Mesenchymal stem cell (in vitro differentiated cells and primary cell): Measurements from ENCODE around the gene TUBGCP3.
"Not testable (repeated sequence)": the region's sequence is repeated elsewhere in the genome, so short reads cannot be mapped to it uniquely, and the experiment has no call there.

ENCODE experiments used
- DNase-seq: peaks from one replicate; pipeline ENCODE4 v3.0.0-alpha.2; 2013
- H2AFZ ChIP-seq: one replicate; pipeline ENCODE4 v1.6.1; 2013; ENCODE audit warnings: low read depth, mild to moderate bottlenecking, control low read depth, inconsistent platforms, low read length, moderate library complexity
- H2AK5ac ChIP-seq: 2 replicates; pipeline ENCODE4 v1.6.1; 2013; ENCODE audit warnings: low read length, moderate library complexity, mild to moderate bottlenecking, inconsistent platforms; ENCODE audit not compliant: severe bottlenecking
- H2BK120ac ChIP-seq: one replicate; pipeline ENCODE4 v1.6.1; 2013; ENCODE audit warnings: low read depth, mild to moderate bottlenecking, inconsistent platforms, low read length, moderate library complexity
- H2BK12ac ChIP-seq, 2 experiments: one replicate each; pipeline ENCODE4 v1.6.1; 2013; ENCODE audit warnings: inconsistent platforms in 2 of 2, low read length in 2 of 2, mild to moderate bottlenecking in 2 of 2, moderate library complexity in 2 of 2, control low read depth in 1 of 2
- H2BK15ac ChIP-seq: one replicate; pipeline ENCODE4 v1.6.1; 2013; ENCODE audit warnings: mild to moderate bottlenecking, low read depth, inconsistent platforms; ENCODE audit not compliant: poor library complexity, severe bottlenecking
- H2BK5ac ChIP-seq: 2 replicates; pipeline ENCODE4 v1.6.1; 2013; ENCODE audit warnings: low read depth, mild to moderate bottlenecking, low read length, control low read depth, inconsistent platforms; ENCODE audit not compliant: poor library complexity, severe bottlenecking
- H3K14ac ChIP-seq, 2 experiments: one replicate each; pipeline ENCODE4 v1.6.1; 2013; ENCODE audit warnings: inconsistent platforms in 2 of 2, low read length in 2 of 2, control low read depth in 1 of 2, mild to moderate bottlenecking in 1 of 2, moderate library complexity in 1 of 2
- H3K18ac ChIP-seq, 2 experiments: one replicate each; pipeline ENCODE4 v1.6.1; 2013; ENCODE audit warnings: inconsistent platforms in 2 of 2, low read length in 2 of 2, control low read depth in 1 of 2, low read depth in 1 of 2, mild to moderate bottlenecking in 1 of 2
- H3K23ac ChIP-seq, 2 experiments: one replicate each; pipeline ENCODE4 v1.6.1; 2013; ENCODE audit warnings: inconsistent platforms in 2 of 2, low read length in 2 of 2, mild to moderate bottlenecking in 2 of 2, moderate library complexity in 2 of 2, control low read depth in 1 of 2
- H3K27ac ChIP-seq: 2 replicates; pipeline ENCODE4 v1.5.1; 2013; ENCODE audit warnings: mild to moderate bottlenecking, moderate library complexity, low read length, control low read depth, inconsistent platforms; ENCODE audit not compliant: poor library complexity, severe bottlenecking
- H3K27me3 ChIP-seq, 2 experiments: 2 replicates each; pipeline versions ENCODE4 v1.6.1 to v1.7.0; 2013; ENCODE audit warnings: low read length in 2 of 2, mild to moderate bottlenecking in 2 of 2, moderate library complexity in 2 of 2, control low read depth in 1 of 2, inconsistent platforms in 1 of 2; ENCODE audit not compliant: control insufficient read depth in 1 of 2, insufficient read depth in 1 of 2
- H3K36me3 ChIP-seq, 2 experiments: 2 replicates each; pipeline versions ENCODE4 v1.6.1 to v1.7.0; 2013; ENCODE audit warnings: low read length in 2 of 2, control low read depth in 1 of 2, inconsistent platforms in 1 of 2, low read depth in 1 of 2, mild to moderate bottlenecking in 1 of 2; ENCODE audit not compliant: insufficient read depth in 2 of 2, control insufficient read depth in 1 of 2
- H3K4ac ChIP-seq, 2 experiments: one replicate each; pipeline ENCODE4 v1.6.1; 2013; ENCODE audit warnings: inconsistent platforms in 2 of 2, low read length in 2 of 2, mild to moderate bottlenecking in 2 of 2, moderate library complexity in 2 of 2, control low read depth in 1 of 2, low read depth in 1 of 2
- H3K4me1 ChIP-seq: 2 replicates; pipeline ENCODE4 v1.6.1; 2013; ENCODE audit warnings: low read depth, low read length, control low read depth; ENCODE audit not compliant: control insufficient read depth, insufficient read depth
- H3K4me2 ChIP-seq: 2 replicates; pipeline ENCODE4 v1.6.1; 2013; ENCODE audit warnings: low read length, mild to moderate bottlenecking, inconsistent platforms; ENCODE audit not compliant: poor library complexity, severe bottlenecking
- H3K4me3 ChIP-seq, 2 experiments: 2 replicates each; pipeline versions ENCODE4 v1.5.1 to v1.7.0; 2013; ENCODE audit warnings: low read length in 2 of 2, mild to moderate bottlenecking in 2 of 2, control low read depth in 1 of 2, low read depth in 1 of 2; ENCODE audit not compliant: insufficient read depth in 1 of 2
- H3K79me1 ChIP-seq: replicated peaks from 2 replicates; pipeline ENCODE4 v1.6.1; 2013; ENCODE audit warnings: mild to moderate bottlenecking, control low read depth, low read length, inconsistent platforms; ENCODE audit not compliant: poor library complexity, severe bottlenecking
- H3K9ac ChIP-seq: 2 replicates; pipeline ENCODE4 v1.7.0; 2013; ENCODE audit warnings: mild to moderate bottlenecking, low read length, moderate library complexity
- H3K9me3 ChIP-seq: 2 replicates; pipeline ENCODE4 v1.7.0; 2013; ENCODE audit warnings: mild to moderate bottlenecking, low read length; ENCODE audit not compliant: control insufficient read depth
- H4K8ac ChIP-seq: one replicate; pipeline ENCODE4 v1.6.1; 2013; ENCODE audit warnings: inconsistent platforms, mild to moderate bottlenecking, low read length, moderate library complexity
- H4K91ac ChIP-seq: one replicate; pipeline ENCODE4 v1.6.1; 2013; ENCODE audit warnings: mild to moderate bottlenecking, low read length, inconsistent platforms
- WGBS: methylation state at CpG from one replicate; pipeline ENCODE4 v1.1.7; 2013; ENCODE audit warnings: mixed read lengths; 5-methylcytosine and 5-hydroxymethylcytosine counted together

The TUBGCP3 gene

GRCh38 chr13:112635323-112635722 lies 47.4 kb upstream of the TUBGCP3 start:
- WGBS = 85% methylated on average over 6 of the region's 6 CpGs
- H2AK5ac ChIP-seq = no peak overlapping the region
- no peak overlapping the region for H3K18ac ChIP-seq
- H3K27me3 ChIP-seq = peaks cover 50 to 74% of the 10 kb centered on the region in 2 experiments
- no peak overlapping the region for H2BK5ac ChIP-seq
- DNase-seq = no peak
- H2AFZ ChIP-seq = no peak overlapping the region
- no peaks in the 10 kb centered on the region for H3K36me3 ChIP-seq
- no peak overlapping the region for H4K91ac ChIP-seq
- H2BK120ac ChIP-seq = no peak overlapping the region
- no peak overlapping the region for H3K4ac ChIP-seq
- H3K4me1 ChIP-seq = no peaks in the 10 kb centered on the region
- no peak overlapping the region for H2BK12ac ChIP-seq
- no peaks in the 10 kb centered on the region for H3K79me1 ChIP-seq
- H2BK15ac ChIP-seq = no peak overlapping the region
- no peak overlapping the region for H4K8ac ChIP-seq
- H3K14ac ChIP-seq = no peak overlapping the region
- no peak overlapping the region for H3K4me3 ChIP-seq
- no peak overlapping the region for H3K4me2 ChIP-seq
- H3K9me3 ChIP-seq = no peaks in the 10 kb centered on the region
- no peak overlapping the region for H3K9ac ChIP-seq
- no peak overlapping the region for H3K27ac ChIP-seq
- no peak overlapping the region for H3K23ac ChIP-seq

GRCh38 chr13:112634102-112634501 lies 46.1 kb upstream of the TUBGCP3 start:
- no peak overlapping the region for H3K4ac ChIP-seq
- DNase-seq = no peak
- no peak overlapping the region for H3K4me3 ChIP-seq
- H2AFZ ChIP-seq = no peak overlapping the region
- no peaks in the 10 kb centered on the region for H3K9me3 ChIP-seq
- H4K8ac ChIP-seq = no peak overlapping the region
- no peak overlapping the region for H2BK15ac ChIP-seq
- H3K79me1 ChIP-seq = no peaks in the 10 kb centered on the region
- no peak overlapping the region for H3K27ac ChIP-seq
- no peak overlapping the region for H2BK120ac ChIP-seq
- peaks cover 40 to 66% of the 10 kb centered on the region in 2 experiments for H3K27me3 ChIP-seq
- no peak overlapping the region for H4K91ac ChIP-seq
- 89% methylated on average over 11 of the region's 11 CpGs for WGBS
- no peaks in the 10 kb centered on the region for H3K36me3 ChIP-seq
- no peak overlapping the region for H3K9ac ChIP-seq
- no peak overlapping the region for H3K14ac ChIP-seq
- no peak overlapping the region for H2AK5ac ChIP-seq
- H3K4me2 ChIP-seq = no peak overlapping the region
- H2BK5ac ChIP-seq = no peak overlapping the region
- no peak overlapping the region for H2BK12ac ChIP-seq
- no peaks in the 10 kb centered on the region for H3K4me1 ChIP-seq
- H3K18ac ChIP-seq = no peak overlapping the region
- no peak overlapping the region for H3K23ac ChIP-seq

DNA sequence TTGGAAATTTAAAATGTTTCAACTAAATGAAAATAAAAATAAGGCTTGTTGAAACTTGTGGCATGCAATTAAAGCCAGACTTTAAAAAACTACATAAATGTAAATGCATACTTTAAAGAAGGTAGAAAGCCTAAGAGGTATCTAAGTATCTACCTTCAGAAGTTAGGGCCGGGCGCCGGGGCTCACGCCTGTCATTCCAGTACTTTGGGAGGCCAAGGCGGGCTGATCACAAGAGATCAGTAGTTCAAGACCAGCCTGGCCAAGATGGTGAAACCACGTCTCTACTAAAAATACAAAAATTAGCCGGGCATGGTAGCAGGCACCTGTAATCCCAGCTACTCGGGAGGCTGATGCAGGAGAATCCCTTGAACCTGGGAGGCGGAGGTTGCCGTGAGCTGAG lies 42.3 kb upstream of the TUBGCP3 start:
- H3K4me2 ChIP-seq, H2AFZ ChIP-seq, H2BK12ac ChIP-seq, H2BK15ac ChIP-seq, DNase-seq, H3K23ac ChIP-seq, H2AK5ac ChIP-seq, H3K4me1 ChIP-seq, H3K36me3 ChIP-seq, H3K9ac ChIP-seq, H3K4ac ChIP-seq, H2BK120ac ChIP-seq, H3K79me1 ChIP-seq, H2BK5ac ChIP-seq, H3K4me3 ChIP-seq, H3K18ac ChIP-seq, H4K8ac ChIP-seq, H3K27ac ChIP-seq, H3K9me3 ChIP-seq, H3K14ac ChIP-seq, H4K91ac ChIP-seq: not testable (repeated sequence)
- WGBS = 96% methylated on average over 10 of the region's 10 CpGs
- H3K27me3 ChIP-seq = peaks cover 19 to 43% of the 10 kb centered on the region in 2 experiments

- Histone ChIP-seq H3K4me3 (no peak overlapping the region), H2BK15ac (no peak overlapping the region), H3K14ac (no peak overlapping the region), H3K23ac (no peak overlapping the region), H3K27ac (no peak overlapping the region), H3K9ac (no peak overlapping the region), H2BK120ac (no peak overlapping the region), H3K18ac (no peak overlapping the region), H3K4ac (no peak overlapping the region), H3K9me3 (no peaks in the 10 kb centered on the region), H2BK12ac (no peak overlapping the region), H3K4me2 (no peak overlapping the region), H2AFZ (no peak overlapping the region), H3K79me1 (no peaks in the 10 kb centered on the region), H3K4me1 (peaks cover 2% of the 10 kb centered on the region), H2AK5ac (no peak overlapping the region), H3K36me3 (no peaks in the 10 kb centered on the region), H3K27me3 (peaks cover 27 to 37% of the 10 kb centered on the region in 2 experiments), H2BK5ac (no peak overlapping the region), H4K8ac (no peak overlapping the region), H4K91ac (no peak overlapping the region)
- 92% methylated on average over 8 of the region's 8 CpGs for WGBS
- no peak for DNase-seq
Observed at GRCh38 chr13:112629161-112629560, 41.2 kb upstream of the TUBGCP3 start.
